Ascending aorta (tissue), 2 donors: ENCODE results near the gene MVB12A. TPM values are rescaled to one million over a fixed set of nuclear protein-coding genes. Genes with fewer than 3 reads are reported as not detected.

Source experiments
- DNase-seq, 2 donors: peaks; one replicate each; pipeline ENCODE4 v3.0.0-alpha.2; 2019; ENCODE audit warnings: low spot score in 2 of 2
- H3K27ac ChIP-seq, 2 donors: fragments of 200-600 bp; sonication (generic); one replicate each; pipeline ENCODE4 v1.5.1; 2016 to 2017; ENCODE audit warnings: mild to moderate bottlenecking in 1 of 2
- H3K27me3 ChIP-seq: fragments of 200-600 bp; sonication (generic); one replicate; pipeline ENCODE4 v1.5.1; 2017
- H3K36me3 ChIP-seq, 2 donors: fragments of 200-600 bp; sonication (generic); one replicate each; pipeline ENCODE4 v1.5.1; 2016
- H3K4me1 ChIP-seq, 2 donors: fragments of 200-600 bp; sonication (generic); one replicate each; pipeline ENCODE4 v1.5.1; 2016 to 2017; ENCODE audit warnings: mild to moderate bottlenecking in 1 of 2
- H3K4me3 ChIP-seq, 2 donors: fragments of 200-600 bp; sonication (generic); one replicate each; pipeline ENCODE4 v1.5.1; 2016 to 2017; ENCODE audit warnings: mild to moderate bottlenecking in 1 of 2
- H3K9me3 ChIP-seq, 2 donors: fragments of 200-600 bp; sonication (generic); one replicate each; pipeline ENCODE4 v1.5.1; 2016
- intact Hi-C: fragments of 100-400 bp; cut with DNase I; formaldehyde crosslinking; loops from one replicate; pipeline ENCODE4 v1.15.1; 2023
- total RNA-seq: library from RNA; depleted of rRNA; stranded (reverse); fragments of >200 nt; gene quantifications from one replicate; pipeline ENCODE4 v1.1.0, GENCODE V29; 2016
- TF ChIP-seq, protein P1 (sequence below), 3 experiments: fragments of 200-600 bp in 2 of 3; fragments of 450-650 bp in 1 of 3; sonication (generic) in 2 of 3; IDR thresholded peaks; one replicate each; pipeline ENCODE4 v1.5.1; 2016 to 2019; ENCODE audit warnings: antibody characterized with exemption in 3 of 3, mild to moderate bottlenecking in 1 of 3, moderate library complexity in 1 of 3

MVB12A gene
- total RNA-seq, 1 donor from 2014 or later, result 49.6 TPM

DNA sequence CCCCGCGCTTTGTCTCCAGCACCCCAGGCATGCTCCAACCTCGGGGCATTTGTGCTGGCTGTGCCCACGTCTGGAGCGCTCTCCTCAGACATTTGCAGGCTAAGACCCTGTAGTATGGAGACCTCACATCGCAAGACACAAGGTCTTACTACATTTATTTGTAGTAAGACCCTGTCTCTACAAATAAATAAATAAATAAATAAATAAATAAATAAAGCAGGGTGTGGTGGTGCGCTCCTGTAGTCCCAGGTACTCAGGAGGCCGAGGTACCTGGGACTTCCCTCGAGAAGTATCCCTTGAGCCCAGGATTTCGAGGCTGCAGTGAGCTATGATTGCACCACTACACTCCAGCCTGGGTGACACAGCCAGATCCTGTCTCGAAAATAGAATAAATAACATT, 36.3 kb downstream of the MVB12A start:
- no peaks in the 10 kb centered on the region for H3K9me3 ChIP-seq
- H3K4me1 ChIP-seq, result peaks cover 0 to 6% of the 10 kb centered on the region in 2 donors
- DNase-seq, result no peak
- no peak overlapping the region for H3K4me3 ChIP-seq
- TF ChIP-seq, protein P1, sequence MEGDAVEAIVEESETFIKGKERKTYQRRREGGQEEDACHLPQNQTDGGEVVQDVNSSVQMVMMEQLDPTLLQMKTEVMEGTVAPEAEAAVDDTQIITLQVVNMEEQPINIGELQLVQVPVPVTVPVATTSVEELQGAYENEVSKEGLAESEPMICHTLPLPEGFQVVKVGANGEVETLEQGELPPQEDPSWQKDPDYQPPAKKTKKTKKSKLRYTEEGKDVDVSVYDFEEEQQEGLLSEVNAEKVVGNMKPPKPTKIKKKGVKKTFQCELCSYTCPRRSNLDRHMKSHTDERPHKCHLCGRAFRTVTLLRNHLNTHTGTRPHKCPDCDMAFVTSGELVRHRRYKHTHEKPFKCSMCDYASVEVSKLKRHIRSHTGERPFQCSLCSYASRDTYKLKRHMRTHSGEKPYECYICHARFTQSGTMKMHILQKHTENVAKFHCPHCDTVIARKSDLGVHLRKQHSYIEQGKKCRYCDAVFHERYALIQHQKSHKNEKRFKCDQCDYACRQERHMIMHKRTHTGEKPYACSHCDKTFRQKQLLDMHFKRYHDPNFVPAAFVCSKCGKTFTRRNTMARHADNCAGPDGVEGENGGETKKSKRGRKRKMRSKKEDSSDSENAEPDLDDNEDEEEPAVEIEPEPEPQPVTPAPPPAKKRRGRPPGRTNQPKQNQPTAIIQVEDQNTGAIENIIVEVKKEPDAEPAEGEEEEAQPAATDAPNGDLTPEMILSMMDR (IDR thresholded peaks at IDR 0.05), result no peak
- intact Hi-C loops, result no loop called here
- H3K36me3 ChIP-seq, result no peaks in the 10 kb centered on the region
- H3K27ac ChIP-seq, result no peak overlapping the region
- no peaks in the 10 kb centered on the region for H3K27me3 ChIP-seq

- no peak for DNase-seq
- TF ChIP-seq, protein P1 (IDR thresholded peaks at IDR 0.05), result no peak
- intact Hi-C loops, result no loop called here
- no peaks in the 10 kb centered on the region for H3K36me3 ChIP-seq
- no peaks in the 10 kb centered on the region for H3K27me3 ChIP-seq
- no peak overlapping the region for H3K4me3 ChIP-seq
- H3K4me1 ChIP-seq, result peaks cover 0 to 6% of the 10 kb centered on the region in 2 donors
- no peak overlapping the region for H3K27ac ChIP-seq
- no peaks in the 10 kb centered on the region for H3K9me3 ChIP-seq
Observed at GRCh38 chr19:17457616-17458015, 37.8 kb downstream of the MVB12A start.

DNA sequence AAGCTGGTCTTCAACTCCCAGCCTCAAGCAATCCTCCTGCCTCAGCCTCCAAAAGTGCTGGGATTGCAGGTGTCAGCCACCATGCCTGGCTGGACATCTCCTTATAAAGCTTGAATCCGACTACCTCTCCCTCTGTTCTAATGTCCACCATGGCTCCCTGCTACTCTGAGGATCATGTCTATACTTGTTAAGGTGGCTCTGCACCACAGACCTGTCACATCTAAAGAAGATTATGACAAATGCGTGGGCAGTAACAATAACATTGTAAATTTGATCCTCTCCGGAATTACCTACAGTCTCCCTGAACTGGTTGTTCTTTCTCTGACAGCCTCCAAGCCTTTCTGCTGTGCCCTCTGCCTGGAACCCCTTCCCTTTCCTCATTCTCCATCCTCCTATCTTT, 39.1 kb downstream of the MVB12A start:
- intact Hi-C loops, result no loop called here
- H3K36me3 ChIP-seq, result no peaks in the 10 kb centered on the region
- no peaks in the 10 kb centered on the region for H3K27me3 ChIP-seq
- H3K4me1 ChIP-seq, result peaks cover 0 to 6% of the 10 kb centered on the region in 2 donors
- no peak for DNase-seq
- TF ChIP-seq, protein P1 (IDR thresholded peaks at IDR 0.05), result no peak
- no peak overlapping the region for H3K4me3 ChIP-seq
- no peaks in the 10 kb centered on the region for H3K9me3 ChIP-seq
- no peak overlapping the region for H3K27ac ChIP-seq

DNA sequence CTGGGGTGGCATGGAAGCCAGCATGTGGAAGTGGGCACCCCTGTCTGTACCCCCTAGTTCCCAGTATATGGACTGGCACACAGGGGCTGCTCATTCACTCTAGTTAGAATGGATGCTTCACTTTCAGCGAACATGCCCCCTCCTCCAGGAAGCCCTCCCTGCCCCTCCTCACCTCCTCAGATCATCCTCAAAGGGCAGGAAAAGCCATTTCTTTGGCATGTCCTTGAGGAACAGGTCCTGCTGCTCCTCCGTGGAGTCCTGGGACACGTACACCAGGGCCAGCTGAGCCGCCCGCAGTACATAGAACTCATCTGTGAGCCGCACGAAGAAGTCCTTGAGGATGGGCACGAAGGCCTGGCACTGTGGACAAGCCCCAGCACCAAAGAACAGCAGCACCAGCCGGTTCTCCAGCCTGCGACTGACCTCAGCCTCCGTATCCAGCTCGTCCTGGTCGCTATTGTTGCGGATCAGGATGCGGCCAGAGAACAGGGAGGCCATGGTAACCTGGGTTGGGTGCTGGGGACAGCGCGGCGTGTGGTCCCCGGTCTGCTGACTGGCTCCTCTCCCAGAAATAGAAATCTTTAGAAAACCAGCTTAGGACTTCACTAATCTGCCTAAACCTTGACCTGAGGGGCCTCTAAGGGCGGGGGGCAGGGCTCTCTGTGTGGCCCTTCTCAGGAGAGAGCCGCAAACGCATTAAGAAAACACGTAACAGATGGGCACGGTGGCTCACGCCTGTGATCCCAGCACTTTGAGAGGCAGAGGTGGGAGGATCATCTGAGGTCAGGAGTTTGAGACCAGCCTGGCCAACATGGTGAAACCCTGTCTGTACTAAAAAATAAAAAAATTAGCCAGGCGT, 40.8 kb downstream of the MVB12A start, which contains the start of gene NXNL1:
Gene NXNL1, minus strand, starts transcription at position 555 of the 859 bp plus-strand sequence. Its CDS starts 57 bp downstream, at position 498.
- Histone ChIP-seq H3K27ac (no peak within 1 kb of the TSS), H3K27me3 (no peaks in the 10 kb centered on the region), H3K4me3 (no peak within 1 kb of the TSS), H3K36me3 (no peaks in the 10 kb centered on the region), H3K4me1 (peaks cover 0 to 5% of the 10 kb centered on the region in 2 donors), H3K9me3 (no peaks in the 10 kb centered on the region)
- TF ChIP-seq, protein P1 (IDR thresholded peaks at IDR 0.05), result no peak
- intact Hi-C loops, result loop anchor here (10.0 kb wide), 1 partner anchor 196 kb away; the partner anchor contains the start of genes BABAM1 and USHBP1
- no peak for DNase-seq

- intact Hi-C loops, result loop anchor here (5.0 to 10.0 kb wide), 2 partner anchors 174 to 202 kb away; partner anchors contain the start of genes BABAM1 and USHBP1
- no peaks in the 10 kb centered on the region for H3K9me3 ChIP-seq
- H3K36me3 ChIP-seq, result no peaks in the 10 kb centered on the region
- H3K4me3 ChIP-seq, result no peak overlapping the region
- DNase-seq, result no peak
- TF ChIP-seq, protein P1 (IDR thresholded peaks at IDR 0.05), result no peak
- no peaks in the 10 kb centered on the region for H3K27me3 ChIP-seq
- no peak overlapping the region for H3K27ac ChIP-seq
- peaks cover 13 to 15% of the 10 kb centered on the region in 2 donors for H3K4me1 ChIP-seq
Observed at GRCh38 chr19:17466487-17466850, 46.6 kb downstream of the MVB12A start.
